Ureter (tissue), 1 donor: ENCODE results near the gene SLC9C2. TPM values are rescaled to one million over a fixed set of nuclear protein-coding genes. Genes with fewer than 3 reads are reported as not detected.
"Not testable (repeated sequence)": the region's sequence is repeated elsewhere in the genome, so short reads cannot be mapped to it uniquely, and the experiment has no call there.

Experiments
- DNase-seq: peaks from one replicate; pipeline ENCODE4 v3.0.0-alpha.2; 2020; ENCODE audit warnings: low spot score
- total RNA-seq: library from RNA; stranded (reverse); gene quantifications from one replicate; pipeline ENCODE4 v1.2.4, GENCODE V29; 2023
- donor health status: DM: yes; HTN: yes; CAD: no.

The SLC9C2 gene
- total RNA-seq, 1 donor from 2014 or later, result not detected

DNA sequence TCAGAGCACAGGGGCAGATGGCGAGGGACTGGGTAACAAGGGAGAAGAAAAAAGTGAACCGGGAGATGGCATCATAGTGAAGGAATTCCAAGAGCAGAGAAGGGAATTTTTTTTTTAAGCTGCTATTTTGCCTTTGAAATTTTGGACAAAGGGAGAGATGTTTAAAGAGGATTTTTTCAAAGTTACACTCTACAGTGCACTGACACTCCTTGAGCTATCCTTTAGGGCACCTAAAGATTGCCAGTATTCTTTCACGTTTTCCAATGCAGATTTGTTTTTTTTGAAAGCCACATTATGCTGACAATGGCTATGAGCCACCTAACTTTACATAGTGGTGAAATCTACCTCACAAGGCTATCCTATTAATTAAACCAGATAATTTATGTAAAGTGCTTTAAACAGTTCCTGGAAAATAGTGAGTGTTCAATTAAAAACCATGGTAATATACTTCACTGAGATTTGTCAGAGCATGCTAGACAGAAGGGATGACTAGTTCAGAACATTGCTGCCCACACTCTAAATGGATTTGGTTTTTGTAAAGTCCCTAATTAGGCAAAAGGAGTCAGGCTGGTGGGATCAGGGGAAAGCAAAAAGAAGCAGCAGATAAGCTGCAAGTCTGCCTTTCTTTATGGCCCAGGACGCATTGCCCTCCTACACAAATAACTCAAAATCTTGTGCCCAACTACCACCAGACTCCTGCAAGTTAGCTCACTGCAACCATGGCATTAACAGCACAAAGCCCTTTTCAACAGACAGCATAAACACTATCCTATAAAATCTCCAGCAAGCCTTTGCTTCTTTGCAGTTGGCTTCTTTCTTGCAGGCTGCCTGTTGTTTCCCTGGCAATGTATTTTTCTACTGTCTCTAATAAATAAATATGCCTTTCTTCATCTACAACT, 71.8 kb downstream of the SLC9C2 start:
- no peak for DNase-seq

DNA sequence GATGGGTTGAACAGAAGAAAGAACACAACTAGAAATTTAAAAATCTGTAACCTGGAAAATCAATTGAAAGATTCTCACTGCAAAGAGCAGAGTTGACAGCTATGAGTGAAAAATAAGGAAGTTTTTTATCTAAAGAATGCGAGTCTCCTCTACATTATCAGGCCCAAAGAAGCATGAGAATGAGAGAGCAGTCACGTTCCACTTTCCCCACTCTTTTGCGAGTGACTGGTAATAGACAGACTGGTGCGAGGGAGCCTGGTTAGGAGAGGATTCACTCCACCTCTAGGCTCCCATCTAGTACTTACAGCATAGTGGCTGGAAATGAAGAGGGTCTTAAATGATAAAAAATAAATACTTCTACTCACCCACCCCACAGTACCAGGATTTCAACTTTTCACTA, 73.8 kb downstream of the SLC9C2 start:
- DNase-seq, result no peak

- no peak for DNase-seq
Measured at GRCh38 chr1:173527151-173527826, 75.6 kb downstream of the SLC9C2 start.

GRCh38 chr1:173525926-173526325, 76.9 kb downstream of the SLC9C2 start:
- DNase-seq, result no peak

- DNase-seq, result no peak
Measured at GRCh38 chr1:173523329-173523728, 79.5 kb downstream of the SLC9C2 start.

- DNase-seq, result no peak
Measured at GRCh38 chr1:173520799-173521198, 82.1 kb downstream of the SLC9C2 start.

DNA sequence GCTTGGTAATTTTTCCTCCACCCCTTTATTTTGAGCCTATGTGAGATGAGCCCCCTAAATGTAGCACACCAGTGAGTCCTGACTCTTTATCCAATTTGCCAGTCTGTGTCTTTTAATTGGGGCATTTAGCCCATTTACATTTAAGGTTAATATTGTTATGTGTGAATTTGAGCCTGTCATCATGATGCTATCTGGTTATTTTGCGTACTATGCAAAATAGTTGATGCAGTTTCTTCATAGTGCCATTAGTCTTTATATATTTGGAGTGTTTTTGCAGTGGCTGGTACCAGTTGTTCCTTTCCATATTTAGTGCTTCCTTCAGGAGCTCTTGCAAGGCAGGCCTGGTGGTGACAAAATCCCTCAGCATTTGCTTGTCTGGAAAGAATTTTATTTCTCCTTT, 88.4 kb downstream of the SLC9C2 start:
- DNase-seq, result not testable (repeated sequence)

- no peak for DNase-seq
Measured at GRCh38 chr1:173509797-173510196, 93.1 kb downstream of the SLC9C2 start.

DNA sequence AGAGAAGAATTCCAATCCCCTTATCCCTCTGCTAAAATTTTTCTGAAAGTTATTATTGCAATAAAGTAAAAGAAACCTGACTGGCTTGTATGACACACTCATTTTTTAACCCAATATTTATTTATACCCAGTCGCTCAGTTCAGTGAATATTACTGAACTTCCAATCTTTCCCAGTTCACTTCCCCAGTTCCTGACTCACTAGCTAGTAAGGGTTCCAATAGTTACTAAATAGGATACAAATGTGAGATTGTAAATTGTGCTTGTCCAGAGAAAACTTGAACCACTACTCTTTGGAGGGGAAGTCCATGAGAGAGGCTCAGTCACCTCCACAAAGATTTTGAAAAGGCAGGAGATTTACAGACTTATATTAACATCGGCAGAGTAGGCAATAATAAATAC, 94.3 kb downstream of the SLC9C2 start:
- DNase-seq, result no peak

GRCh38 chr1:173507847-173508209, 95.0 kb downstream of the SLC9C2 start:
- DNase-seq, result no peak

GRCh38 chr1:173507205-173507846, 95.5 kb downstream of the SLC9C2 start:
- no peak for DNase-seq

- DNase-seq, result no peak
Measured at GRCh38 chr1:173506437-173506836, 96.4 kb downstream of the SLC9C2 start.

DNA sequence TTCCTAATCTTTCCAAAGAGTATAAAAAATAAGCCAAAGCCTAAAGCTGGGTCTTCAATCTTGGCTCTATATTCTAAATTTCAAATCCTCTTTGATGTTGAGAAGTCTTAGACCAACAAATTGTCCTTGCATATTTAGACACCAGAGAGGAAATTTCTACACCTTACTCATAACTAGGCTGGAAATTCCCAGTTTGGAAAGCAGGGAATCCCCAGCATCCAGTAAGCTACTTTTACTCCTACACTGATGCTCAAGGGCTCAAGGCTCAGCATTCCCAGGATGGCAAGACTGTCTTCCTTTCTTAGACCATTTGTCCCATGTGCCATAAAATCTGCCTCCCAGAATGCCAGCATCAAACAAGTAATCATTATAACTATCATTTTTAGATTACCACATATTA, 97.5 kb downstream of the SLC9C2 start:
- no peak for DNase-seq

DNA sequence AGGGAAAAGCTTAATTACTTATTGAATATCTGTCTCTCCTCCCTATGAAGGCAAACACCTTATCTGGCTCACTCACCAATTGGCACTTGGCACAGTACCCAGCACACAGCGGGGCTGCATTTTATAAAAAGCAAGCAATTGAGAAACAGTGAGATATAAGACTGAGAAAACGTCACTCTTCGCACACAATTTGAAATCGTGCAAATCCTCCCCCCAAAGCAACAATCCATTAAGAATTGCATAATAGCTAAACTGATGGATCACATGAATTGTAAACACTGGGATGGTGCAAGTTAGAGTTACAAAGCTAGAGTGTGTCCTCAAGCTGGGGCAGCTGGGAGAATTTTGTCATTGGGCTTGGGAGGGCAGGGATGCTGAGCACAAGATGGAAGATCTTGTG, 98.6 kb downstream of the SLC9C2 start:
- DNase-seq, result no peak

DNA sequence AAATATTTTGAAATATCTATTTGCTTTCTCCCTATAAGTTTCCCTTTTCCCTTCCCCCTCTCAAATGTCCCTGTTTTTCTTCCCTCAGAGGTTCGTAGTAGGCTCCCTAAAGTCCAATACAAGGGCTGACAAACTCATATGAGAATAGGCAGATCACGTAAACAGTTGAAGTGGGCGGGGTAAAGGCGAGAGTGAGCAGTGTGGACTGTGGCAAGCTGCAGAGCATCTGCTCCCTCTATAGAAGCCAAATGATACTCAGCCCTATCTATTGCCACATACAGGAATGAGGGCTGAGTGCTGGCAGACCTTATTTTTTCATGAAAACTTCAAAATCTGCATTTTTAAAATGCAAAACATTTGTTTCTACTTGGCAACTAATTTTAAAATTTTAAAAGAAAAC, 99.5 kb downstream of the SLC9C2 start:
- no peak for DNase-seq

DNA sequence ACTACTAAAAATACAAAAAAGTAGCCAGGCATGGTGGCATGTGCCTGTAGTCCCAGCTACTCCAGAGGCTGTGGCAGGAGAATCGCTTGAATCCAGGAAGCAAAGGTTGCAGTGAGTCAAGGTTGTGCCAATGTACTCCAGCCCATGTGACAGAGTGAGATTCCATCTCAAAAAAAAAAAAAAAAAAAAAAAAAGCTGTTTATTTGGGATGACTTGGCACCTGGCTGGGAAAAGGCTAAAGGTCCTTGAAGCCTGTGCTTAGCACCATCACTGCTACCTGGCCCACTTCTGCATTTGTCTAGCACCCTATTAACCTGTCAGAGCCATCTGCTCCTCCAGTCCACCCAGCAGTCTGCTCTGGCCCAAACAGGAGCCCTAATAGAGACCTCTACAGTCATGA, 100.8 kb downstream of the SLC9C2 start:
- DNase-seq, result no peak

DNA sequence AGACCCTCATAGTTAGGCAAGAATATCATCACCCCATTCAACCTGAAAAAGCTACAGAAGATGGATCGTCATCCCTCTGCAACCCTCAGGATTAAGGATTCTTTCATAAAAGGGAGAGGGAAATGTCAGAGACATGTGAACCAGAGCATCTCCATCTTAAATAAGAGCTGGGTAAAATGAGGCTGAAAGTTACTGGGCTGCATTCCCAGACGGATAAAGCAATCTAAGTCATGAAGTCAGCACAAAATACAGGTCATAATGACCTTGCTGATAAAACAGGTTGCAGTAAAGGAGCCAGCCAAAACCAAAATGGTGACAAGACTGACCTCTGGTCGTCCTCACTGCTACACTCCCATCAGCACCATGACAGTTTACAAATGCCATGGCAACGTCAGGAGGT, 103.1 kb downstream of the SLC9C2 start:
- DNase-seq, result no peak

- DNase-seq, result no peak
Measured at GRCh38 chr1:173496757-173497320, 106.0 kb downstream of the SLC9C2 start.

GRCh38 chr1:173495609-173496267, 107.1 kb downstream of the SLC9C2 start:
- DNase-seq, result no peak

DNA sequence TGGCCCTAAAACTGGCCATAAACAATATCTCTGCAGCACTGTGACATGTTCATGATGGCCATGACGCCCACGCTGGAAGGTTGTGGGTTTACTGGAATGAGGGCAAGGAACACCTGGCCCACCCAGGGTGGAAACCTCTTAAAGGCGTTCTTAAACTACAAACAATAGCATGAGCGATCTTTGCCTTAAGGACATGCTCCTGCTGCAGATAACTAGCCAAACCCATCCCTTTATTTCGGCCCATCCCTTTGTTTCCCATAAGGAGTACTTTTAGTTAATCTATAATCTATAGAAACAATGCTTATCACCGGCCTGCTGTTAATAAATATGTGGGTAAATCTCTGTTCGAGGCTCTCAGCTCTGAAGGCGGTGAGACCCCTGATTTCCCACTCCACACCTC, 109.7 kb downstream of the SLC9C2 start:
- DNase-seq, result not testable (repeated sequence)

GRCh38 chr1:173491508-173491907, 111.4 kb downstream of the SLC9C2 start:
- DNase-seq, result no peak

DNA sequence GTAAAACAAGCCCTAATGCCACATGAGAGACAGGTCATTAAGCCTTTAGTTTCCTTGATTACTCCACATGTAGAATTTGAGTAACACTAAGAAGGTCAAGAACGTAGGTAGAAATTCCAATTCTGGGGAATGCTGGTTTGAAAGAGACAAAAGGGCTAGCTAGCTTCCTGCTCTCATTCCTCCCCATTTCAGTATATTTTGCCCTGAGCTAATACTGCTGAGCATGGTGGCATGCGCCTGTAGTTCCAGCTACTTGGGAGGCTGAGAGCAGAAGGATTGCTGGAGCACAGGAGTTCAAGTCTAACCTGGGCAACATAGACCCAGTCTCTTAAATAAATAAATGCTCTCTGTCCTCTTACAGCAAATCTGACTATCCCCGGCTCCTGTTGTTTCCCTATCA, 112.9 kb downstream of the SLC9C2 start:
- no peak for DNase-seq
